DMS 273 (cell line): ENCODE results near the gene KIAA1217.

ENCODE experiments used
- DNase-seq: peaks from one replicate; lab custom pipeline; 2025; ENCODE audit not compliant: unreplicated experiment; lab: John Stamatoyannopoulos, UW

Gene KIAA1217

DNA sequence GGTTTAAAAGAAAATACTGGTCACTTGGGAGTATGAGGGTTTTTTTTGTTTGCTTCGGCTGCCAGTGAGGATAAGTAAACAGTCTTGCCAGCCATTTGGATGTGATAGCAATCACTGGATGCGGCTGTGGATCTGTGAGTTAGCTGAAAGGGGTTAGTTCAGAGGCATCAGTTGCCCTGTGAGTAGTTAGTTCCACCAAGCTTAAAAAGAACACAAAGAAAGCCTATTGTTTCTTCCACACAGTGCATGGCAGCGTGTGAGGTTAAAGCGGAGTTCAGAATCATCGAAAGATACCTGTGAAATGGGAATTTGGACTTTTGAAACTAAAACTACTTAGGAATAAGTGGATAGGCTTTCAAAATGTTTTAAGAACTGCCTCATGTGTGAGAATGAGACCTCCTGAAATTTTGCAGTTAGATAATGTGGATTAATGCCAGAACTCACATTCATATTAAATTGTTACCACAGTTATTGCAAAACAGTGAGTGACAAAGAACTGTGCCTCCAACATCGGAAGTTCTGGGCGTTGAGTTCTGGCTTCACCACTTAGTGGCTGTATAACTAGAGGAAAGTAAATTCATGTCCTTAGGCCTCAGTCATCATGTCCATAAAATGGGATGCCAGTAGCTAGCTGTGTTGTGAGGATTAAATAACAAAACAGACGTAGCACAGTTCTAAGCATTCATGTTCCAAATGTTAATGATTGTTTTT is 31.3 kb downstream of the KIAA1217 start:
- DNase-seq = no peak

- DNase-seq = no peak
Measured at GRCh38 chr10:24241536-24242040, 32.6 kb downstream of the KIAA1217 start.

- DNase-seq = no peak
Measured at GRCh38 chr10:24242562-24242961, 33.6 kb downstream of the KIAA1217 start.

- DNase-seq = no peak
Measured at GRCh38 chr10:24246365-24246764, 37.4 kb downstream of the KIAA1217 start.

DNA sequence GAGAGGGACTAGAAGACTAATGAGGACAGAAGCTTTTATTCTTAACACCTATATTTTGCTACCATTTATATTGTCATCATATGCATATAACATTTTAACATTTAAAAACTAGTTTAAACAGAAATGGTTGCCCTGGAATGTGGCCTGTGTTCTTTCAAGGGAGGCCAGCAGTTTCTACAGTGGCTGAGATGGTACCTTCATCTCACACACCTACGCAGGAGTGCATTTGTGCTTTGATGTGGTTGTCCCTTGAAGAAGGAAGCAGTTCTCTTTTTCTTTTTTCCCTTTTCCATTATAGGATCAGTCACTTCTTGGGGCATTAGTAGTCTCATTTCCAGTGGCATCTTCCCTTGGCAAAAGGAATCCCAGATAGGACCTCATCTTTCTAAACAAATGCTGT is 38.9 kb downstream of the KIAA1217 start:
- DNase-seq = no peak

DNA sequence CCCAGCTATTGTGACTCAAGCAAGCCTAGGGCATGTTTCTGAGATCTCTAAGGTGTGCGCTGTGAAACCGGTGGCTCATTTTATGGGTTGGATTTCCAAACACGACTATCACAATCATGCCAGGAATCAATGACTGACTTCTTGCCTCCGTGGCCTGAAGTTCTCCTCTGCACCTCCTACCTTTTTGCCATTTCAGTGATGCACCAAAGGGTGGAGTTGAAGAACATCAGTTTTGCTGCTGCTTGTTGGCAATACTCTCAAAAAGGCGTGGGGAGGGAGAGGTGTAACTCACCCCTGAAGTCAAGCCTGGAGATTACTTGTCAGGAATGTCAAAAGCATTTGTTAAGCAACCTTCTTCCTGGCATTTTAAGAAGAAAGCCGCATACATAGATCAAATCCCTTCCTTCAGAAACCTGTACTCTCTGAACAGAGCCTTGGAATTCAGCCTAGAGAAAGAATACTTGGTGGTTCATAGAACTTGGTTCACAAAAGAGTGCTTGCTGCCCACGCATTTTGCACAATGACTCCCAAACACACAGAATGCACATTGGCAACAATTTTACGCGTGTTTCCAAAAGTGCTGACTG is 41.0 kb downstream of the KIAA1217 start:
- no peak for DNase-seq

DNA sequence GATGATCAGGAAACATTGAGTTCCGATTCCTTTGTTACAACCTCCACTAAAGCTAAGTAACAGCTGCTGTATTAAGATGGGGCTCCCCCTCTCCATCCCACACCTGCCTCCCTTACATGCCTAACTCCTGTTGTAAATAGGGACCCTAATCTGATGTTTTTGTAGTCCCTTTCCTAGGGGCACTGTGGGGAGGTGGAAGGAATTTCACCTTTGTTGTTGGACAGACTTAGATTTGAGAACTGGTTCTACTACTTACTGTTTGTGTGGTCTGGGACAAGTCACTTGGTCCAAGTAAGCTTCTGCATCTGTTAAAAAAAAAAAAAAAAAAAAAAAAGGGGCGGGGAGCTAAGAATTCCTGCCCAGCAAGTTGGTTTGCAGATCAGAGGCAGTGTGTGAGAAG is 42.6 kb downstream of the KIAA1217 start:
- no peak for DNase-seq

GRCh38 chr10:24254180-24254579 is 45.2 kb downstream of the KIAA1217 start:
- DNase-seq = no peak

- DNase-seq = peak; percentile 28
Measured at GRCh38 chr10:24255115-24255880, 46.4 kb downstream of the KIAA1217 start.

GRCh38 chr10:24255881-24256311 is 47.0 kb downstream of the KIAA1217 start:
- peak; percentile 55 for DNase-seq

DNA sequence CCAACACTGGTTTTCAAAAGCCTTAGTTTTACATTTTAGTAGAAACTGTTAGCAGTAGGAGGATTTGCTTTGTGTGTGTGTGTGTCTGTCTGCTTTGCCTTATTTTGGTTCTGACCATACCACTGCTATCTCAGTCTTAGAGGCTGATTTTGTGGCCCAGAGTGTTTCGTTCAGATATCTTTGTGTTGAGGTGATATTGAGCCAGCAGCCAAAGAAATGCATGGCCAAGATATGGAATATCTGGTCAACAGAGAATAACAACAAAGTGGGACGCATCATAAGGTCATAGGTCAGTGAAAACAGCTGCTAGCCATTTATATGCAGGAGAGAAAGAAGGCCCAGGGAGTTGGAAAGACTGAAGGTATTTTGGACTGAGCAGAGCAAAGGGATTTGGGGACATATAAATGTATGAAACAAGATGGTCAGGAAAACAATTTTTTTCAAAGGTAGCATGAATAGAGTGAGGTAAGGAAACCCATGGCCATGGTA is 47.7 kb downstream of the KIAA1217 start:
- no peak for DNase-seq

- no peak for DNase-seq
Measured at GRCh38 chr10:24257588-24257987, 48.6 kb downstream of the KIAA1217 start.

DNA sequence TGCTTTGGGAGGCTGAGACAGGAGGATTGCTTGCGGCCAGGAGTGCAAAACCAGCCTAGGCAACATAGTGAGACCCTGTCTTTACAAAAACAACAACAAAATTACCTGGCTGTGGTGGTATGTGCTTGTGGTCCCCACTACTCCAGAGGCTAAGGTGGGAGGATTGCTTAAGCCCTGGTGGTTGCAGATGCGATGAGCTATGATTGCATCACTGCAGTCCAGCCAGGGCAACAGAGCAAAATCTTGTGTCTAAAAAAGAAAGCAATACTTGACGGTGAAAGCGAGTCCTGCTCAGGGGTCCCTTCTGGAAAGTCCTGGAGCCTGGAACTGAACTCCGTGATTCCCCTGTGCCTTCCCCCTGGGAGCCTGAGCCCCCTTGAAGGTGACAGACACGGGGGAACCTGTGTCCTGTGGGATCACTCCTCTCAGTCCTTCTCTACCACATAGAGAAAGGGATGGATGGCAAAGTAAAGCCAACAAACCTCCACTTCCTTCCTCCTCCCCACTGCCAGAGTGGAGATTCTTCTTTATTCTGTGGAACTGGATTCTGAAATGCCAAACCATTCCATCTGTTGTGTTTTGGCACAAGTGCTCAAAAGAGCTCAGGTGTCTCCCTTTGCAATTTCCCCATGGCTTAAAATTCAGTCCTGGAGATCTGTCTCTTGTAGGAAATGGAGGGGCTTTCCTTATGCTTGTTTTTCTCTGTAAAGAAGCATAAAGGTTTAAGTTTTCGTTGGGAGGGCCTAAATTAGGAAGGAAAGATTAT is 50.6 kb downstream of the KIAA1217 start:
- DNase-seq = peak; percentile 68

DNA sequence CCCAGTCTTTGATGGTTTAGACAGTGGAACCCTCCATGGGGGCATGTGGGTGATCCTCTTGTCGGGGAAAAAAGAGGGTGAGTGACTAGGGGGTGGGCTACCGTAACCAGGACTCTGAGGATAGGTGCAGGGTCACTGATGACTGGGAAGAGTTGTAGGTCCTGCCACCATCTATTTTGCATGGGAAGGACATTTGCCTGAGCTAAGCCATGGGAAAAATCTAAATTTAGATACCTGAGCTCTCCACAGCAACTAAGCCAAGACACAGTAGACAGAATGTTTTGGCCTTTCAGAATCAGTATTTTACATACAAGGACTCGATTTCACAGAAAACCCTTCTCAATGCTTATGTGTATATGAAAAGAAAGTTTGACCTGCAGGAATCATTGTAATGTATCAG is 52.7 kb downstream of the KIAA1217 start:
- DNase-seq = no peak

DNA sequence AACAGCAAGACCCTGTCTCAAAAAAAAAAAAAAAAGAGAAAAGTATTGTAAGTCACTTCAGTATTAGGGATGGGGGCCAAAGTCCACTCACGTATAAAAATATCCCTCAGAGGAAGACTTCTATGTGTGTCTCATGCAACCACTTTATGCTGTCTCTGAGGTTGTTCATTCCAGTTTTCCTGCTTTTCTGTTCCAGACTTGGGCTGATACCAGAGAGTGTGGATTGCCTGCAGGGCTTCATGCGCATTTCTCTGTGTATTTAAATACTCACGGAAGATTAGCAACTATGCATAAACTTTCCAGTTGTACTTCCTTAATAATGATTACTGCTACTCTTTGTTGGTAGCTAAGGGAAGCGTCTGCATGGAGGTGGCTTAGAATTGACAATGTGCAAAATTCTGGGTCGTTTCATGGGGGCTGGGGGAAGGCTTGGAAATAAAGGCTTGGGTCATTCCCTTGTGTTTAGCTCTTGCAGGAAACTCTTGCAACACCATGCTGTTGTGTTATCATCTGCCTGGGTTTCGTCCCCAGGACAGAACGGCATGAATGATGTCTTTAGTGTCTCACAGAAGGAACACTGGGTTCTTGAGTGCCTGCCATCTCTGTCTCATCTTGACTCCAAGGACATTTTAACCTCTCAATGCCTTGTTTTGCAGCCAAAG is 54.1 kb downstream of the KIAA1217 start:
- DNase-seq = no peak

GRCh38 chr10:24269476-24269875 is 60.5 kb downstream of the KIAA1217 start:
- DNase-seq = no peak

GRCh38 chr10:24272374-24272773 is 63.4 kb downstream of the KIAA1217 start:
- DNase-seq = no peak

- DNase-seq = no peak
Measured at GRCh38 chr10:24277277-24277676, 68.3 kb downstream of the KIAA1217 start.

DNA sequence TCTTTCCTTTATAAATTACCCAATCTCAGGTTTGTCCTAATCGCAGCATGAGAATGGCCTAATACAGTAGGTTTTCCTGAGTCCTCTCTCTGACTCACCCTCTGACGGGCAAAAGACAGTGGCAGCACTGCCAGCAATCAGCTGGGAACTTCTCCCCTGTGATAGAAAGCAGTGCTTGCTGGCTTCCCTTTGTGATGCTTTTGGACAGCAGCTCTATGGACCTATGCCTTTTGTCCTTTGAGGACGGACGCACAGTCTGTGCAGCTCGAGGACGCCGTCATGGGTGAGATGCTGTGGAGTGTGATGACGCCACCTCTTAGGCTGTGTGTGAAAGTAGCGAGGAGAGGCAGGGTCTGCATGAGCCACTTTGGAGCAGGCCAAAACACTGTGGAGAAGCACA is 68.8 kb downstream of the KIAA1217 start:
- DNase-seq = no peak

DNA sequence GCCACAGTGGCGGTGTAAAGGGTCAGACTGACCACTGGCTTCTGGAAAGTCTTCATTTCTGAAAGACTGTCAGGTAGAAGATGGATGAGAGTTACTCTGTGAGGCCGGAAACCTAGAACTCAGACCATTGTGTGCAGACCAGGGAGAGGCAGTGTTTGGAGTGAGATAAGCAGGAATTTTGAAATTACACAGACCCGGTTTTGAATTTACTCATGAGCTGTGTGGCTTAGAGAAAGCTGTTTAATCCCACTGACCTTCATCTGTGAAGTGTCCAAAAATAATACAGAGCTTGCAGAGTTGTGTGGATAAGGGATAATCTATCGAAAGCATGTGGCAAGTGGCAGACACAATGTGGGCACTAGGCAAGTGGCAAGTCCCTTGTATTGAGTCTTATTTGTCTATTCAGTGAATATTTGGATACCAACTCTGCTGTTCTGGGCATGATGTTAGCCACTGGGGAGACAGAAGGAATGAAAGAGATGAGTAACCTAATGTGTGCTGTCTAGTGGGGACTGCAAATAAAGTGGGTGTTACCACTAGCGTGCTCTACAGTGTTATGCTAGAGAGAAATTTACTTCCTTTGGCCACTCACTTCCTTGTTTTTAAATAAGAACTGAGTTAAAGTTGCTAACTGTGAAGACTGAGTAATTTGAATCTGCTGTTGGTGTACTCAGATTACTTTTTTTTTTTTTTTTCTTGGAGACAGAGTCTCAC is 69.4 kb downstream of the KIAA1217 start:
- DNase-seq = no peak
